ENCODE results near the gene PLXNB1.

PLXNB1 gene

DNA sequence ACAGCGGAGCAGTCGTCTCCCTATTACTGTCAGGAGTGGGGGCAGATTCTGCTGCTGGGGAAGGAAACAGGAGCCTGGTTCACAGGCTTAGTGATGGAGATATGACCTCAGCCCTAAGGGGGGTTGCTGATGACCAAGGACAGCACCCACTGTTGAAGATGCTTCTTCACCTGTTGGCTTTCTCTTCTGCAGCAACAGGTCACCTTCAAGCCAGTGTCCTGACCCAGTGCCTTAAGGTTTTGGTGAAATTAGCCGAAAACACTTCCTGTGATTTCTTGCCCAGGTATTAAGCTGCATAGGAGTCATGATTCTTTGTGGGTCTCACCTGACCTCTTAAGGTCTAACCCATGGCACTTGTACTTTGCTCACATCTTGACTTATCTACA, 30.6 kb upstream of the PLXNB1 start:
- H3K27ac ChIP-seq = no peak overlapping the region
- TF ChIP-seq, protein P1, sequence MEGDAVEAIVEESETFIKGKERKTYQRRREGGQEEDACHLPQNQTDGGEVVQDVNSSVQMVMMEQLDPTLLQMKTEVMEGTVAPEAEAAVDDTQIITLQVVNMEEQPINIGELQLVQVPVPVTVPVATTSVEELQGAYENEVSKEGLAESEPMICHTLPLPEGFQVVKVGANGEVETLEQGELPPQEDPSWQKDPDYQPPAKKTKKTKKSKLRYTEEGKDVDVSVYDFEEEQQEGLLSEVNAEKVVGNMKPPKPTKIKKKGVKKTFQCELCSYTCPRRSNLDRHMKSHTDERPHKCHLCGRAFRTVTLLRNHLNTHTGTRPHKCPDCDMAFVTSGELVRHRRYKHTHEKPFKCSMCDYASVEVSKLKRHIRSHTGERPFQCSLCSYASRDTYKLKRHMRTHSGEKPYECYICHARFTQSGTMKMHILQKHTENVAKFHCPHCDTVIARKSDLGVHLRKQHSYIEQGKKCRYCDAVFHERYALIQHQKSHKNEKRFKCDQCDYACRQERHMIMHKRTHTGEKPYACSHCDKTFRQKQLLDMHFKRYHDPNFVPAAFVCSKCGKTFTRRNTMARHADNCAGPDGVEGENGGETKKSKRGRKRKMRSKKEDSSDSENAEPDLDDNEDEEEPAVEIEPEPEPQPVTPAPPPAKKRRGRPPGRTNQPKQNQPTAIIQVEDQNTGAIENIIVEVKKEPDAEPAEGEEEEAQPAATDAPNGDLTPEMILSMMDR (conservative IDR thresholded peaks at IDR 0.05) = no peak

DNA sequence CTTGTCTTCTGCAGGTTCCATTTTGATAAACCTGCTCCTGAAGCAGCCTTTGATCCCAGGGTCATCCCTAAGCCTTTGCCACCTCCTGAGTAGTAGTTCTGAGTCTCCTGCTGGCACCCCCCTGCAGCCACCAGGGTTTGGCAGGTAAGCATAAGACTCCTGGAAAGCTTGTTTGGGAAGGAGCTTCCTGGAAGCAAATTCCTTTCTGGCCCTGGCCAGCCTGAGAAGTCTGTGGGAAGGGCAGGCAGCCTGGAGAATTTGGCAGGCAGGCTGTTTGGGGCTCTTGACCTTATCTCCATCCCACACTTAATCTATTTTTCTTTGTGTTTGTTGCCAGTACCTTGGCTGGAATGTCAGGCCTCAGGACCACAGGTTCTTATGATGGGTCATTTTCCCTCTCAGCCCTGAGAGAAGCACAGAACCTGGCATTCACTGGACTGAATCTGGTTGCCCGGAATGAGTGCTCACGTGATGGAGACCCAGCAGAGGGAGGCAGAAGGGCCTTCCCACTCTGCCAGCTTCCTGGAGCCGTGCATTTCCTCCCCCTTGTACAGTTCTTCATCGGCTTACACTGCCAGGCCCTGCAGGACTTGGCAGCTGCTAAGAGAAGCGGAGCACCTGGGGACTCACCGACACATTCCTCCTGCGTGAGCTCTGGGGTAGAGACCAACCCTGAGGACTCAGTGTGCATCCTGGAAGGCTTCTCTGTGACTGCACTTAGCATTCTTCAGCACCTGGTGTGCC, 30.1 kb upstream of the PLXNB1 start:
- TF ChIP-seq, protein P1 (conservative IDR thresholded peaks at IDR 0.05) = no peak
- no peak overlapping the region for H3K27ac ChIP-seq

DNA sequence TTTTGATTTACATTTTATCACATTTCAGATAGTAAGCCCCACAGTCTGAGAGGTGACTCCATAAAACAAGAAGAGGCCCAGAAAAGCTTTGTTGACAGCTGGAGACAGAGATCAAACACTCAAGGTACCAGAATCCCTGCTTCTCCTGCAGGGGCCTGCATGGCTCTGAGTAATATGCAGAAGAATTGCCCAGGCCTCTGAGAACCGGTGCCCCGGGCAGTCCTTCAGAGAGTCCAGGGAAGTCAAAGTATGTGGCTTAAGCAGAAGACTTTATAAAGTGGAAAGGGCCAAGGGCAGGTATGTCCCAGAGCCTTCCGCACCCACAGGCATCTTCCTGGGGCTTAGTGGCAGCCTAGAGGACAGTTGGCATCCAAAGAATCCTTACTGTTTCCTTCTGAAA, 29.4 kb upstream of the PLXNB1 start:
- H3K27ac ChIP-seq = no peak overlapping the region
- TF ChIP-seq, protein P1 (conservative IDR thresholded peaks at IDR 0.05) = no peak

DNA sequence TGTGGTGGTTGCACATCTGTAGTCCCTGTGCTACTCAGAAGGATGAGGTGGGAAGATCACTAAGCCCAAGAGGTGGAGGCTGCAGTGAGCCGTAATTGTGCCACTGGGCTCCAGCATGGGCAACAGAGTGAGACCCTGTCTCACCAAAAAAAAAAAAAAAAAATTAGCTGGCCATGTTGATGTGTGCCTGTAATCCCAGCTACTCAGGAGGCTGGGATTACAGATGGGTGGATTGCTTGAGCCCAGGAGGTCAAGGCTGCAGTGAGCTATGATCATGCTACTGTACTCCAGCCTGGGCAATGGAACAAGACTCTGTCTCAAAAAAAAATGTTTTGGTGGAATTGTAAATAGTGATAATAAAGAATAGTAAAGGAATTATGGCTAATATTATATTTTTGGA, 26.6 kb upstream of the PLXNB1 start:
- H3K27ac ChIP-seq = no peak overlapping the region
- TF ChIP-seq, protein P1 (conservative IDR thresholded peaks at IDR 0.05) = no peak

DNA sequence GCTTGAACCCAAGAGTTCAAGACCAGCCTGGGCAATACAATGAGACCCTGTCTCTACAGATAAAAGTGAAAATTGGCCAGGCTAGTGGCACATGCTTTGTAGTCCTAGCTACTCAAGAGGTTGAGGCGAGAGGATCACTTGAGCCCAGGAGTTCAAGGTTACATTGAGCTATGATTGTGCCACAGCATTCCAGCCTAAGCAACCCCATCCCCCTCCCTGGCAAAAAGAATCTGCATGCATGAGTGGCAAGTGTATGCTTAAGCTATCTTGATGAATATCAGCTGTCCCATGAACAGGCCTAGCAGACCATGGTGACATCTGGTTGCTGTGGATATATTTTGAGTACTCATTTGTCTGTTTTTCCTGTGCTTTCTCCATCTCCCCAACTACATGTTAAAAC, 21.4 kb upstream of the PLXNB1 start:
- no peak overlapping the region for H3K27ac ChIP-seq
- TF ChIP-seq, protein P1 (conservative IDR thresholded peaks at IDR 0.05) = no peak

DNA sequence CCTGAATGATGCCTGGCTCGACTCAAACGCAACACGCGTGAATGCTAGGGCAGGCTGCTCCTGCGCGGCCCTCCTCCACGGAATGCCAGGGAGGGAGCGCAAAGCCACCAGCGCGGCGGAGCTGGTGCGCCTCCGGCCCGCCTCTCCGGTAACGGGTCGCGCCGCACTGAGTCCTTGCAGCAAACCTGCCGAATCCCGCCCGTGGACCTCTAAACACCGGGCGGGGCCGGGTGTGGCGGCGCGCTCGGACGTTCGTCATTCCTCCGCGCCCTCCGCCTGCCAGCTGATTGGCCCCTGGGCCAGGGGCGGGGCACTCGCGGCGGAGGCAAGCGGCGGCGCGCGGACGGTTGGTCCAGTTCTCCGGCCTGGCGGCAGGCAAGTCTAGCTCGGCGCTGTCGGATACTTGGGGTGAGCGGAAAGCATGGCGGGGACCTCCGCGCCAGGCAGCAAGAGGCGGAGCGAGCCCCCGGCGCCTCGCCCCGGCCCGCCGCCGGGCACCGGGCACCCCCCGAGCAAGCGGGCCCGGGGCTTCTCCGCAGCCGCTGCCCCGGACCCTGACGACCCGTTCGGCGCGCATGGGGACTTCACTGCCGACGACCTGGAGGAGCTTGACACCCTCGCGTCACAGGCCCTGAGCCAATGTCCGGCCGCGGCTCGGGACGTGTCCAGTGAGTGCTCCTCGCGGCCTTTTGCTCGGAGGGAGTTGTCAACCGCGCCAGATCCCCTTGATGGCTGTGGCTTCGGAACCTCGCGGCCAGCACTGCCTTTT, 16.7 kb upstream of the PLXNB1 start, which contains the start of gene ATRIP:
TSS of gene ATRIP (plus strand) at position 313 of the 769 bp plus-strand sequence. CDS start at position 422, 109 bp downstream.
- TF ChIP-seq, protein P1 (conservative IDR thresholded peaks at IDR 0.05) = no peak
- peak within 1 kb of the TSS; percentile 89 for H3K27ac ChIP-seq

DNA sequence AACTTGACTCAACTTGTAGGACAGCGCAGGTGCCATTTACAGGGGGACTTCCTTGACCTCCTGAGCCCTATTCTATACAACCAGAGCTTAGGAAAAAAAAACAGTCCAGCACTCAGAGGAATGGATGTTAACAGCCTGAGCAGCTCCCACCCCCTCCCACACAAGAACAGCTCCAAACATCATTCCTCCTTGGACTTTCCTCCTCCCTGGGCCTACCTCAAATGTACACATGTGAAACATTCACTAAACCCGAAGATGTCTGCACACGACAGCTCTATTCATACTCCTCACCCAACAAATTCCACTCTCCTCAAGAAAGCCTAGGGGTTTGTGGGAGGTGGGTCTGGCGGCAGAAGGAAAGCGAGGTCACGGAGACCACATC, 16.1 kb upstream of the PLXNB1 start:
- peak overlapping the region; percentile 89 for H3K27ac ChIP-seq
- TF ChIP-seq, protein P1 (conservative IDR thresholded peaks at IDR 0.05) = no peak

Measured in VCaP (cell line).